Adipose tissue (tissue), 3 donors: ENCODE data around the gene UBR2. TPM values are rescaled to one million over a fixed set of nuclear protein-coding genes. Genes with fewer than 3 reads are reported as not detected.
"Not testable (repeated sequence)": the region's sequence is repeated elsewhere in the genome, so short reads cannot be mapped to it uniquely, and the experiment has no call there.

Source experiments
- H3K27ac ChIP-seq: one replicate; pipeline ENCODE4 v1.5.1; 2013; ENCODE audit warnings: low read depth, low read length
- WGBS, 3 donors: extraction: QIAGEN DNeasy Blood & Tissue Kit; methylation state at CpG; one replicate each; pipeline ENCODE4 v1.1.7; 2013; 5-methylcytosine and 5-hydroxymethylcytosine counted together
- polyA plus RNA-seq, 3 donors: library from polyadenylated mRNA; stranded (reverse); fragments of 200-250 nt; gene quantifications; one replicate each; pipeline ENCODE4 v1.2.3, GENCODE V29; 2013
- donor health status: healthy with polysubstance abuse.
- donor health status: Bipolar disorder and iron deficiency.
- donor health status: healthy.

The UBR2 gene
- polyA plus RNA-seq, 3 donors: 6.6 to 9.2 (median 7.6) TPM

DNA sequence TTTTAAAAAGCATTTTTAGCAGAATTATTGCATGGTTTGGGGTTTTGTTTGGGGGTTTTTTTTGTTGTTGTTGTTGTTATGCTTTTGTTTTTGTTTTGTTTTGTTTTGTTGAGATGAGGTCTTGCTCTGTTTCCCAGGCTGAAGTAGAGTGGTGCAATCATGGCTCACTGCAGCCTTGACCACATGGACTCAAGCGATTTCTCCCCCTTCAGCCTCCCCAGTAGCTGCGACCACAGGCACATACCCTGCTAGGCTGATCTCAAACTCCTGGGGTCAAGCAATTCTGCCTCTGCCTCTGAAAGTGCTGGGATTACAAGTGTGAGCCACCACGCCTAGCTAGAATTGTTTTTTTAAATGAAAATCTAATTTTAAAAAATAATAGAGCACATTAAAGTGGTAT lies 35.7 kb downstream of the UBR2 start:
- no peak overlapping the region for H3K27ac ChIP-seq
- 82 to 93% (median 86%) methylated on average over 3 of the region's 3 CpGs for WGBS, 3 donors

DNA sequence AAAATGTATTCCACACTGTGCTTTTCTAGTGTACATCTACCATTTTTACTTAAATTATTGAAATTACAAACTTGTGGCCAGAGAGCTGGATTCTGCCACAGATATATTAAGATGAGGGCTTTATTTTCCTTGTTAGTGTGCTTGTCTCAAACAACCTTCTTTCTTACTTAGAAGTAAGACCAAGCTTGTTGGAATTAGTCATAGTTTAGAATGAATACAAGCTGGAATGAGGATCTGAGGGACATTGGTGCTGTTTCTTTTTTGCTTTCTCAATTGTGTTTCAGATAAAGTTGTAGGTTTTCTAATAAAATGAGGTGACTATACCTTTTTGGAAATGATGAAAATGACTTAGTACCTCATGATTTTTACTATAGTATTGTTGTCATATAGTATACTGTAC lies 40.3 kb downstream of the UBR2 start:
- H3K27ac ChIP-seq: no peak overlapping the region

DNA sequence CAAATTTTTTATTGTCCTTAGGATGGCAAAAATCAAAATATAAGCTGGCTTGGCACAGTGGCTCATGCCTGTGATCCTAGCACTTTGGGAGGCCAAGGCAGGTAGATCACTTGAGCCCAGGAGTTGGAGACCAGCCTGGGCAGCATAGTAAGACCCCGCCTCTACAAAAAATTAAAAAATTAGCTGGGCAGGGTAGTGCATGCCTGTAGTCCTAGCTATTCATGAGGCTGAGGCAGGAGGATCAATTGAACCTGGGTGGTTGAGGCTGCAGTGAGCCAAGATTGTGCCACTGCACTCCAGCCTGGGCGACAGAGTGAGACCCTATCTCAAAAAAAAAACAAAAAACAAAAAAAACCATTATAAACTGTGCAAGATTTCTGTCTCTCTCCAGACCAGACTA lies 40.9 kb downstream of the UBR2 start:
- WGBS, 3 donors: 95 to 100% (median 95%) methylated on average over 2 of the region's 2 CpGs
- H3K27ac ChIP-seq: not testable (repeated sequence)

GRCh38 chr6:42610416-42610815 lies 46.6 kb downstream of the UBR2 start:
- no peak overlapping the region for H3K27ac ChIP-seq
- WGBS, 3 donors: 89 to 95% (median 93%) methylated on average over 3 of the region's 3 CpGs

DNA sequence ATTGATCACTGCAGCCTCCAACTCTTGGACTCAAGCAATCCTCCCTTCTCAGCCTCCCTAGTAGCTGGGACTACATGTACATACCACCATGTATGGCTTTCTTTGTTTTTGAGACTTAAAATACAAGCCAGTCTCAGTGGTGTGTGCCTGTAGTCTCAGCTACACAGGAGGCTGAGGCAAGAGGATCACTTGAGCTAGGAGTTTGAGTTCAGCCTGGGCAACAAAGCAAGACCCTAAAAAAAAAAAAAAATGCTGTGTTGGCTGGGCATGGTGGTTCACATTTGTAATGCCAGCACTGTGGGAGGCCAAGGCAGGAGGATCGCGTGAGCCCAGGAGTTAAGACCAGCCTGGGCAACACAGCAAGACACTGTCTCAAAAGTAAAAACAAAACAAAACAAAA lies 51.7 kb downstream of the UBR2 start:
- no peak overlapping the region for H3K27ac ChIP-seq
- WGBS, 3 donors: 95 to 100% (median 98%) methylated on average over 2 of the region's 2 CpGs

- no peak overlapping the region for H3K27ac ChIP-seq
- 86 to 96% (median 95%) methylated on average over 3 of the region's 3 CpGs for WGBS, 3 donors
Measured at GRCh38 chr6:42616716-42617115, 52.9 kb downstream of the UBR2 start.

DNA sequence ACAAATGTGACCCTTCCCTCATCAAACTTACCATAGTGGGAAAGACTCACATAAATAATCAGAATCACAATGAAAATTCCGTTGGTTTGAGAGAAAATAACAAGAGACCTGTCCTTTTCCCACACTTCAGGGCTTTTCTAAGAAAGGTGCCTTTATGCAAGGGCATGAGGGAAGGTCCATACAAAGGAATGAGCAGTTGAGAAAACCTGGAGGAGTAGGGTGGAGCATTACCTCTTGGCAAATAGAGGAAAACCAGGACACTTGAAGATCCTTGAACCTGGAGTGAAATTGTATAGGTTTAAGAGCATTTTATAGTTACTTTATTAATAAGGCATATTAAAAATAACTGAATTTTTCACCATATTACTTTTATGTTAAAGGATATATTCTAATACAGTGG lies 54.3 kb downstream of the UBR2 start:
- WGBS, 3 donors: 78 to 79% (median 79%) methylated on average over 1 of the region's 1 CpG
- no peak overlapping the region for H3K27ac ChIP-seq

GRCh38 chr6:42618686-42619085 lies 54.9 kb downstream of the UBR2 start:
- WGBS, 3 donors: 77 to 82% (median 81%) methylated on average over 5 of the region's 5 CpGs
- H3K27ac ChIP-seq: no peak overlapping the region

GRCh38 chr6:42619963-42620362 lies 56.1 kb downstream of the UBR2 start:
- WGBS, 3 donors: 63 to 86% (median 81%) methylated on average over 1 of the region's 1 CpG
- H3K27ac ChIP-seq: no peak overlapping the region

DNA sequence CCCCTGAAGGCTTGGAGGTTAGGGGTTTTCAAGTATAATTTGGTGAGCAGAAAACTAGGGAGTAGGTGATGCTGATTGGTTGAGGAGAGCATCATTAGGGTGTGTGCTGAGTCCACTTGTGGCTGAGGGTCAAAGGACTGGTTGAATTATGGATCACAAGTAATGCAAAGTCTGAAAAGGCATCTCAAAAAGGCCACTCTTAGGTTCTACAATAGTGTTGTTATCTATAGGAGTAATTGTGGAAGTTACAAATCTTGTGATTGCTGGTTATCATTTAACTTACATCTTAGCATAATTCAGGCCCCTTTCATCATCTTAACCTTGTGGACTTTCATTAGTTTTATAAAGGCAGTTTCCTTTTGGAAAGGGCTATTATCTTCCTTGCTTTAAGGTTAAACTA lies 60.8 kb downstream of the UBR2 start:
- H3K27ac ChIP-seq: no peak overlapping the region

DNA sequence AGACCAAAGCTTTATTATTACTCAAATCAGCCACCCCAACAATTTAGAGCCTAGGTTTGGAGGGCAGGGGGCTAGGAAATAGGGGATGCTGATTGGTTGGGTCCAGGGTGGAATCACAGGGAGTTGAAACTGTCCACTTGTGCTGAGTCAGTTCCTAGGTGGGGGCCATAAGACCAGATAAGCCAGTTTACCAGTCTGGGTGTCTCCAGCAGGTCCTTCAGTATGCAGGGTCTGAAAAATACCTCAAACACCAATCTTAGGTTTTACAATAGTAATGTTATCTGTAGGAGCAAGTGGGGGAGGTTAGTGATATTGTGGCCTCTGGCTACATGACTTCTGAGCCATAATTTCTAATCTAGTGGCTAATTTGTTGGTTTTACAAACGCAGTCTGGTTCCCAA lies 63.2 kb downstream of the UBR2 start:
- WGBS, 3 donors: 75 to 98% (median 91%) methylated on average over 1 of the region's 1 CpG
- H3K27ac ChIP-seq: no peak overlapping the region

DNA sequence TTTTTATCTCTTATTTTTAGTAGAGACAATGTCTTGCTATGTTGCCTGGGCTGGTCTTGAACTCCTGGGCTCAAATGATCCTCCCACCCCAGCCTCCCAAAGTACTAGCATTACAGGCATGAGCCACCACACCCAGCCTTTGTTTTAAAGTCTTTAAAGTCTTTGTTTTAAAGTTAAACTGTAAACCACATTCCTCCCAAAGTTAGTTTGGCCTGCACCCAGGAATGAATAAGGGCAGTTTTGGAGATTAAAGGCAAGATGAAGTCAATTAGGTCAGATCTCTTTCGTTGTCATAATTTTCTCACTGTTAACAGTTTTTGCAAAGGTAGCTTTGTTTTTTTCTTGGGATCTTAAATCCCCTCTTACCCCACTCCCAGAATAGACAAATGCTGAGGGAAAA lies 63.8 kb downstream of the UBR2 start:
- no peak overlapping the region for H3K27ac ChIP-seq
- 21 to 67% (median 50%) methylated on average over 1 of the region's 1 CpG for WGBS, 3 donors

- WGBS, 3 donors: 96 to 99% (median 98%) methylated on average over 2 of the region's 2 CpGs
- H3K27ac ChIP-seq: no peak overlapping the region
Measured at GRCh38 chr6:42628604-42629003, 64.8 kb downstream of the UBR2 start.

- no peak overlapping the region for H3K27ac ChIP-seq
- 83 to 87% (median 86%) methylated on average over 5 of the region's 5 CpGs for WGBS, 3 donors
Measured at GRCh38 chr6:42629845-42630244, 66.0 kb downstream of the UBR2 start.

DNA sequence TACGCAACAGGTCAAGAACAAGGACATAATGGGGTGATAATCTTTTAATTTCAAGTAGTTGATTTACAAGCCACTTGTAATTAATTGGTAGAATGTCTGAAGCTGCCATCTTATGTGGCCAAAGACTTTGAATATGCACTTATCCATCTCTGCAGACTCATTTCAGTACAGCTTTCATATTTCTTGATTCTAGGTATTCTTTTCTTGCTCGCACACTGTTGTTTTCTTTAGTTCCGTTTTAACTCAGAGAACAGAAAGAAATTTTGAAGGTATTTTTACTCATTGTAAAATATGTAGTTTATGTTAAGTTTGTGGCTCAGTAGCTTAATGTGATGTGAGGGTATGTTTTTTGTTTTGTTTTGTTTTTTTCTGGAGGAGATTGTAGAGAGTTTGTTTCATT lies 73.9 kb downstream of the UBR2 start:
- no peak overlapping the region for H3K27ac ChIP-seq
- 91 to 93% (median 93%) methylated on average over 3 of the region's 3 CpGs for WGBS, 3 donors

DNA sequence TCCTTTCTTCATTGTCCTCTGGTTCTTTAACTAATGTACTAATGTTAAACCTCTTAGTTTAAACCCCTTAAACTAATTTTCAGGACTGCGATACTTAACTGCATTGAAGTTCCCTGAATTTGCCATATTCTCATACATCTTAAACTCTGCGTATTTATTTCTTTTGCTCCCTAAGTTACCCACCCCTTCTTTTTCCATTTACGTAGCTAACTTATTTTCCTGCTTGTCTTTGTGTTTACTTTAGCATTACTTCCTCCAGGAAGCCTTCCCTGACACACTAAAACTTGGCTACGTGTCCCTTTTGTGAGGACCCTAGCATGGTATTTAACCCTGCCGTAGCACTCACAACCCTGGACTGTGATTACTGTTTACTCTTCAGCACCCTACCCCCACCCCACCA lies 79.0 kb downstream of the UBR2 start:
- no peak overlapping the region for H3K27ac ChIP-seq
- WGBS, 3 donors: 84 to 86% (median 85%) methylated on average over 5 of the region's 5 CpGs

DNA sequence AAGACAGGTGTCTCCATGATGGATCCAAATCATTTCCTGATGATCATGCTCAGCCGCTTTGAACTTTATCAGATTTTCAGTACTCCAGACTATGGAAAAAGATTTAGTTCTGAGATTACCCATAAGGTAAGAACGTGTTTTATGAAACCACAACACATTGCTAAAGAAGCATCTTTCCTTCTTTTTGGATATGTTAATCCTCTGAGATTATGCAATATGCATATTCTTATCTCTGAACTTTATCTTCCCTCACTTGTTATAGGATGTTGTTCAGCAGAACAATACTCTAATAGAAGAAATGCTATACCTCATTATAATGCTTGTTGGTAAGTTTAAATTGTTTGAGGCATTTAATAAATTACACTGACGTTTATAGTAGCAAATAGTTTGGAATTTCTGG lies 80.4 kb downstream of the UBR2 start:
- H3K27ac ChIP-seq: no peak overlapping the region
- WGBS, 3 donors: 80 to 85% (median 83%) methylated on average over 3 of the region's 3 CpGs

- H3K27ac ChIP-seq: no peak overlapping the region
- 84 to 92% (median 91%) methylated on average over 5 of the region's 5 CpGs for WGBS, 3 donors
Measured at GRCh38 chr6:42652024-42652746, 88.4 kb downstream of the UBR2 start.

DNA sequence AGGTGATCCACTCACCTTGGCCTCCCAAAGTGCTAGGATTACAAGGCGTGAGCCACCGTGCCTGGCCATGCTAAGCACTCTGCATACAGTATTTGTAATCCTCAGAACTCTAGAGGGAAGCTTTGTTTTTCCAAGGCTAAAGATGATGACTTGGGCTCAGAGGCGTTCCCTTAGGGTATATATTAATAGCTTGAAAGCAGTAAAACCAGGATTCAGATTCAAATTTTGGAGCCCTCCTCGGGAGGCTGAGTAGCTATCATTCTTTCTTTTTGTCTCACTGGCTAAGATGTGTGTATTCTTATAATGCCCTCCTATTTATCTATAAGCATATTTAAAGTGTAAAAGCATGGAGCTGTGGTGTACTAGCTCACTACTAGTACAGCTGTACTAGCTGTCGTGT lies 90.0 kb downstream of the UBR2 start:
- WGBS, 3 donors: 93 to 95% (median 95%) methylated on average over 5 of the region's 5 CpGs
- no peak overlapping the region for H3K27ac ChIP-seq

DNA sequence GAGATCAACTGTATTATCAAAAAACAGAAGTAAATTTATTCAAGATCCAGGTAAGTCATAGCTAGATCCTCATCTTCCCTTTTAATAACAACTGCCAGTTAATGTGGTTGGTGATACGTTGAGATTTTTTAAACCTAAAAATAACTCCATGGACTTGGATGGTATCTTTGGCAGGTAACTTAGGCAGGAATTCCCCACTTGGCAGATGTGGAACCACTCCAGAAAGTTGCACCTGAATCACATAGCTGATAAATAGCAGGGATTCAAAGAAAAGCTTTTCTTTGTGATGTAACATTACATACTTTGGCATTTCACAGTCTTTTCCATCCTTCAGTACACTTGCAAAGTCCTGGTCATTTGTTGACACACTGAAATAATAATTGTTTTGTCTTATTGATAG lies 96.0 kb downstream of the UBR2 start:
- WGBS, 3 donors: 26 to 55% (median 38%) methylated on average over 1 of the region's 1 CpG

More for the DNA sequence above, 96.0 kb downstream of the UBR2 start:
- H3K27ac ChIP-seq: no peak overlapping the region
